Fibroblast of skin of left biceps (primary cell): Measurements from ENCODE around the gene TSC22D3.

ENCODE experiments used
- DNase-seq, 2 experiments: peaks; one replicate each; pipeline ENCODE4 v3.0.0-alpha.2; 2013; ENCODE audit warnings: low read depth in 2 of 2

TSC22D3 gene

DNA sequence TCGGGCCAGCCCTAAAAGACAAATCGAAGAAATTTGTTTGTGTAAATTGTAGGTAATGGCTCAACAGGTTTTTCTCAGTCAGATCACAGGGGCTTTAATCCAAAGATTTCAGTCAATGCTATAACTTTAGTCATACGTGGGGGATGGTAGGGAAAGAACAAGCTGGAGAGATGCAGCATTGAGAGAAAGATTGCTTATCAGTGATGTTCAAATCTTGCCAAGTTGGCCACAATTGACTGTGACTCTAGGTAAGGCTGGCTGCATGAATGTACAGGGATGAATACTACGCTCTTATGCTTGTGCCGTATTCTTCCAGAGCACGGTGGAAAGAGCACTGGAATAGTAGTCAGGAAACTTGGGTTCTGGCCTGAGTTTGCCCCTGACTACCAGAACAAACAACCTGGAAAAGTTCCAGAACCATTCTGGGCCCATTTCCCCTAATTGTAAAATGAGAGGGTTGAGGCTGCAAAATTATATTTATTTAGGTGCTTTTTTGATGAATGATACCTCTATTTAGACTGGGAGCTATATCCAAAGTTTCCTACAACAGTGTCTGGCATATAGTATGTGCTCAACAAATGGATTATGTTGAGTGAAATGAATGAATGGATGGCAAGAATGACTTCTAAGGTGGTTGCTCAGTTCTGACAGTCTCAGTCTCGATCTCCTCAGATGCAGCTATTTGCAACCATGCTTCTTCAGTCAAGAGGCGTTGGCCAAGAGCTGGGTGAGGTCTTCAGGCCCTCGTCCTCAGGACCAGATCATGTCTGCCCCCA, 44.4 kb downstream of the TSC22D3 start:
- no peak for DNase-seq

DNA sequence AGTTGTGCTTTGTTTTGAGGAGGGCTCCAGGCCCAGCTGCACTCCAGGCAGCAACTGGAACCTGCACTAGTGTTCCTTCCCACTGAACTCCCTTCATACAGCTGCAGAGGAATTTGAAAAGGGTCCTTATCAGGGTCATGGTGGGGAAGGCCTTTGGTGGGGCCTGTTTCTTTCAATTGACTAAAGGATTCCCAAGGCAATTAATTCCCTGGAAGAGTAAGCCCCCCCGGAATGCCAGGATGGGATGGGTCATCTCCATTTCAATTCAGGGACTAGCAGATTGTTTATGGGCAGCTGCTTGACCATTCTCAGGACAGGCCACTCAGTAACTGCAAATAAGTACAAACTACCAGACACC, 45.3 kb downstream of the TSC22D3 start:
- no peak for DNase-seq

DNA sequence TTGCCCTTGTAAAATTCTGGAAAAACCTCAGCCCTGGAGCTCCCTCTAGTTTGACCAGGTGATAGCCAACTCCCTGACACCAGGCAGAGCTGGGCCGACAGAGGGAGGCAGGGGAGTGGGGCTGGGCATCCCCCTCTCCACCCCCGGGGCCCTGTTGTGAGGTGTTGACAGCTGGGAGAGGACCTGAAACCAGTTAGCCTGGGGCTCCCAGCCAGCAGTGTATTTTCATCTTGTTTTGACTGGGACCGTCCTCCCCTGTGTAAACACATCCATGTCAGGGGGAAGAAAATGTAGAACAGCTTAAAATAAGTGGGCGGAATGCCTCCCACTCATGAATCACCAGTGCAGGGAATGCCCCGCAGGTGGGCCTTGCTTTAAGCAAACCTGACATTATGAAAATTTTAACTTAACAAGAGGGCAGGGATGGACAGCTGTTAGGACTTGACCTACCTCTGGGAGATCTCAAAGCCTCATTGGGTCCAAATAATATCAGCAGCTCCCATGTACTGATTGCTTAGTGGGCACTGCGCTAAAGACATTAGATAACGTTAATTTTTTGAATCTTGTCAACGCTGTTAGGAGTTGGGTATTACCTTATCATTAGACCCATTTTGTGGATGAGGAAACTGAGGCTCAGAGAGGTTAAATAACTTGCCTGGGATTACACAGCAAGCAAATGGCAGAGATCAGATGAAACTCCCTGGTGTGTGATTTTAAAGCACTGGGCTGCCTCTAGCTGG, 45.9 kb downstream of the TSC22D3 start:
- no peak for DNase-seq

DNA sequence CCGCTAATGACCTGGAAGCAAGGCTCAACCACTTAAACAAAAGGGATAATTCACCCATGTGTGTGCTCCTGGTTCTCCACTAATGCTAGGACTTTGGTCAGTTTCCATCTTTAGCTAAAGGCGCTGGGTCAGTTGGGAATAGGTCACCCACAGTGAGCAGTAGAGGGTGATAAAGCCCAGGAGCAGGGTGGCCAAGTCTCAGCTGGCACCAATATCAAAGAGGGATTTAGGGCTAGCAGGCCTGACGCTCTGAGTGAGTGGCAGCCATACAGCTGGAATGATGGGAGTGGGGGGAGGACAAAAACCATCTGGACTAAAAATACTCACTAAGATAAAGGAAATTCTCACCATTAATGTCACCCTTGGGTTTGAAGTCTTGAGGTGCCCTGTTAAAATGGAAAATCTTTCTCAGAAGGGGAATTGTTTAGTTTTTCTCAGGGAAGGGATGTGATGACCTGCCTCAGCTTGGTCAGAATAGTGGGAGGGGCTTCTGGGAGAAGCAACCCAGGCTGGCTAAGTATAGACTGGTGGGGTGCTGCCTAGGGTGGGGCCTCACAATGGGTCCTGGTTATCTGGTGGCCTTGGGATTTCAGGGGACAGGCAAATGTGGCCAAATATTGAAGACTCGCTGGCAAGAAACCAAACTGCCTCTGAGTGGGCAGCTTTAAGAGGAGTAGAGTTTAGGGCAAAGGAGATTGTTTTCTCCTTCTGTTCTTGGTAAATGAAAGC, 47.1 kb downstream of the TSC22D3 start:
- DNase-seq, result no peak

DNA sequence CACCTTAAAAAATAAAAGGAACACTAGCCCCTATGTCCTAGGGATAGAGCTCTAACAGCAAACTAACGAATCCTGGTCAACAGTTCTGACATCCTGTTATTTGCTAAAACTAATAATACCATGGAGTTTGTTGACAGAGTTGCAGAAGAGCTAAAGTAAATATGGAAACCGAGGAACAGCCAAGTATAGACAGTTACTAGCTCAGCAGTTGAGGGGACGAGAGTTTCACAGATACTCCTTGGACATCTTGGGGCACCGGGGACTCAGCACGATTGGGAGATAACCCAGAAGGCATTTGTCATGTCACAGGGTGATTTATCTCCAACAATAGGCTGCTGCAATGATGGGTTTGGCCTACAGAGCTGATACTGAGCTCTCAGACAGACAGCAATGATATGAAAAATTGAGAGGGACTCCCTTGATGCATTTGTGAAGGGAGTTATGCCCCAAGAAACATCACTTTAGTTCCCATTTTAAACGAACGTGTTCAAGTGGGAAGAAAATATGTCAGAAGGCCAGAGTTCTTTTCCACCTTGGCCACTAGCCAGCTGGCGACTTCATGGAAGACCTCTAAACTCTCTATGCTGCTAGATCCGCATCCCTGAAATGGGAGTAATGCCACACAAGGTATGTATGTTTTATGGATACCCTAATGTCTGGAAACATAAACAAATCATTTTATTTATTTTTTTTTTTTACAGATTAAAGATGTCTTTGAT, 48.6 kb downstream of the TSC22D3 start:
- no peak for DNase-seq

DNA sequence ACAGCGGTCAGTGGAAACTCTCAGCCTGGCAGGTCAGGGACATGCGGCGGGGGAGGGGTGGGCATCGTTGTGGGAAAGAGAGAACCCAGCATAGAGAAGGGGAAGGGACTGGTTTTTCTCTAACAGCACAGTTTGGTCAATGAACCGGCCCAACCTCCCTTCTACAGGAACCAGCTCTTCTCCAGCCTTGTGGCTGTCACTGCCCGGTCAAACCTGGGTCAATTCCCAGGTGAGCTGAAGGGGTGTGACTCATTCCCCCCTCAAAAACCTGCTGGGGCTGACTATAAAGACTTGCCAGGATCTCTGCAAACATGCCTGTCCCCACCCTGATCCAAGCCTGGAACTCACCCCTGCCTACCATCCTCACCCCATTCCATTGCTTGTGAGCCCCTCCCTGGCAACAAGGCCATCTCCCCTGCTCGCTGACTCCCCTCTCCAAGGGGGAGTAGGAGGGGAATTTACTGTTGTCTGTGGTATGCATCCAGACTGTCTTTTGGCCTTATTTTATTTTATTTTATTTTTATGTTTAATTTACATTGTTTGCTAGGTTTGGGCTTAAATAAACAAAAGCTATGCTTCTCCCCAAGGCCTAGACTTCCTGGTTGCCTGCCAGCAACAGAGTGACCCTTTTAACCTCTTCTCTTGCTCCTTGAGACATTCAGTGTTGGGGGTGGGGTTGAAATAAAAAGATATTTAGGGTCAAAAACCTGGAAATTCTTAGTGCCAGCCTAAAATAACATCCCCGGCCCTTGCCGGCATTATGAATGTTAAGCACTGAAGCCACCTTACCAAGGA, 49.6 kb downstream of the TSC22D3 start:
- no peak for DNase-seq

DNA sequence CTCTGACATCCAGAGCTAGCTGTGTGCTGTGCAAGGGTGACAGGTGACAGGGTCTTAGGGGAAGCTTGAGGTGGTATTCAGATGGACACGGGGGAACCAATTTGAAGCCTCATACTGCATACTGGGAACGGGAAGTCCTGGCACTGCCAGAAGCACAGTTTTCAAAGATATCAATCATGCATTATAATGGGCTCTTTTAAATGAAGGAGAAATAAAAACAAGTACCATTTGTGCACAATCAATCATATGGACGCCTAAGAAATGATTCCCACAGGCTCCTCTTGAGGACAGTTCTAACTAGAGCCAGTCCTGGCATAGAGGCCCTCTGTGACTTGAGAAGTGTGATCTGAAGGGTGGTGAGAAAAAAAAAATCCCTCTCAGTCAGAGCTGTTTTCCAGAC, 50.9 kb downstream of the TSC22D3 start:
- no peak for DNase-seq

DNA sequence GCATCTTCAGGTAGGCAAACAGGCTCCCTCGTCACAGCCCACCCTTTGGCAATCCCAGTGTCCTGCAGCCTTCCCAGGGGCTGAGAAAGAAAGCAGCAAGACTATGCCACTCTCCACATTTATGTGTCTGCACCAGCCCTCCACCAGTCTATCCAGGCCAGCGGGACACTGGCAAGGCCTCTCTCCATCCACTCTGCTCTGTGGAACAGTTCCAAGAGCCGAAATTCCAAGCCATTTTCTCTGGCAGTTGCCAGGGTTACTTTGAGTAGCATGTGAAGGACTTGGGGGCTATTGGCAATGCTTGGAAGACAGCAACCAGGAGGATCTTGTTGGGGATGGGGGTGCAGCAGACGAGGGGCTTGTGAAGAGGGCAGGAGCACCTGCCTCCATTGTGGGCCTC, 52.1 kb downstream of the TSC22D3 start:
- no peak for DNase-seq

DNA sequence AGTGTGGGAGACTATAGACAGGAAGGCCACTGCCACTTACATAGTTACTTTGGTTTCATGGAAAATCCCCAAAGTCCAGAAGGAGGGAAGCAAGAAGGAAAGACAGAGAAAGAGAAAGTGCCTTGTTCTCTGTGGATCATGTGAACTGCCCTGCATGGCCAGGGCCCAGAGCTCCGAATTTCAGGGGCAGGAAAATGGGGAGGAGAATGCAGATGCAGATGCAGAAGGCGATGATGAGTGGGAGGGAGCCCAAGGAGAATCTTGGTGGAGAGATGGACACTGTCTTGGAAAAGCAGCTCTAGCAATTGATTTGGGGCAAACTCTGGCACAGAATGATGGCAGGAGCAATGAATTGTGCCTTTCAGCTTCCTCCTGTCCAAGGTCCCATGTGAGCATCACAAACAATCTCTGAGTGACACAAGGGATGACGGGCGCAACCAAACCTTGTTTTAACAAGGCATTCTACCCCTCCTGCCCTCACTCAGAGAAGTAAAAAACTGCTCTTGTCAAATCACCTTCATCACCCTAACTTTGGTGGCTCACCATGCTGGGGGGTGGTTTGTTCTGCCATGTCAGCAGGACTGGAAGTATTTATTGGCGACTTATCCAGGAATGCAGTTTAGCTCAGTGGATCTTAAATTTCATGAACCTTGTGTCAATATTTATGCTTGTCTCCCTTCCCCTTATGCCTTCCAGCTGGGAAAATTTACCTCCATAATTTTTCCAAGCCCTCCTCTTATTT, 53.5 kb downstream of the TSC22D3 start:
- no peak for DNase-seq

DNA sequence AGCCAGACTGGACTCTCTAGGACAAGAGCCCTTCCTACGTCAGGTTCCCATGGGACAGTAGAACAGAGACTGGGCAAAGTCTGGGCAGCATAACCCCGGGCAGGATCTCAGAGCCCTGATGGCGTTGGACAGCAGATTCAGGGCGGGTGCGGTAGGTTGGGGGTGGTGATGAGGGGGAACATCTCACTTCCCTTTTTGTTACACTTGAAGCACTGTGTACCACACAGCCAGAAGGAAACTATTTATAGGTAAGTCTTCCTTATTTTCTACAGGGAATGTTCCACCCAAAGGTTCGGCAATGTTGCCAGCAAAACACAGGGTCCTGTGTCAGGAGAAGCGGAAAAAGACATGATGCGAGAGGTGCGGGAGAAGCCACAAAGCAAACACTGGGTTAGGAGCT, 54.3 kb downstream of the TSC22D3 start:
- no peak for DNase-seq

DNA sequence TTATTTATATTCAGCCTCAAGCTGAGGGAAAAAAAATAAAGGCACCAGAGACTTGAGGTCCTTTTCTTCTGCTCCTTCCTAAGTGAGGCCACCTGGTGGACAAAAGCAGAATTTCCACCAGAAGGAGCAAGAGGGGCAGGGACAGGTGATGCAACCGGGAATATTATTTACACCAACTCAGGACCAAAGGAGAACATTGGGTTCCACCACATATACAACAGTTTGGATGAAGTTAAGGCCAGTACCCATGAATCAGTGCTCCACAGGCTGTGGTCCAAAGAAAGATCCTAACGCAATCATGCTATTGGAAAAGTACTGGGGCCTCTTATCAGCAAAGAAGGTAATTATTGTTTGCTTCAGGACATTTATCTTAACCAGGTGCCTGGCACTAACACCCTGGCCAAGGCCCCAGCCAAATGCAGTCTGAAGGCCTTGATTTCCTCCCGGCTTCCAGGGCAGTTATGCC, 57.4 kb downstream of the TSC22D3 start:
- peak; percentile 63 to 67 for DNase-seq

DNA sequence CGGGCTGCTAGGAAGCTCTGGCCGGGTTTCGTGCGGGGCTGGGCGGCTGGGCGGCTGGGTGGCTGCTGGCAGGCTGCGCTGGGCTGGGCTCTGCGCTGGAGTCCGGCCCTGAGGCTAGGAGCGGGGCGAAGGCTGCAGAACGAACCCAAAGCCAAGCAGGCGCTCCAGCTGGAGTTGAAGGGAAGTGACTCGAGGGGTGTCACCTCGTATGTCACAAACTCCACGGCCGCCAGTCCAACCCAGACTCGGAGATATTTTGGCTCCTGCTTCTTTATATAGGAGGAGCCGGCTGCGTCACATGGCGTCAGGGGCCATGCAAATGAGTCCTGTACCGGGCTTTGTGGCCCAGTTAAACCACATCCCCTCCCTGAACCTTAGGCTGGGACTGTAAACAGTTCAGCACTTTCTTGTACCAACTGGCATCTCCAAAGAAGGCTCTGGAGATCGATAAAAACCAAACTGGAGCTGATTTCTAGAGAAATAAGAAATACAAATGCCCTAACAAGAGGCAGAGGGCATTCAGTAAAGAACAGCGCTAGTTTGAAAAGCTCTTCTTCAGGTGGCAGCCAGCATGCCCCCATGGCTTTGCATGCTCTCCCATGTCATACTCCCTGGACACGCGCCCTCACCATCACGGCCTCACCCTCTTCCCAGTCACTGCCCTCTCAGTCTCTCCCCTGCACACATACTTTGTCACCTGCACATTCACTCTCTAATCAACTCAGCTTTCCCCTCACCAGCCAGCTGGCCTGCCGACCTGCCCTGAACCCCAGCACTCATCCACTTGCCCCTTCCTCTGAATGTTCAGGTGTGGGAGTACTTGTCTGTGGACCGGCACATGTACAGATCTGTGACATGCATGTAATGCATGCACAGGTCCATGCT, 58.5 kb downstream of the TSC22D3 start:
- DNase-seq, result peak; percentile 33 to 50

DNA sequence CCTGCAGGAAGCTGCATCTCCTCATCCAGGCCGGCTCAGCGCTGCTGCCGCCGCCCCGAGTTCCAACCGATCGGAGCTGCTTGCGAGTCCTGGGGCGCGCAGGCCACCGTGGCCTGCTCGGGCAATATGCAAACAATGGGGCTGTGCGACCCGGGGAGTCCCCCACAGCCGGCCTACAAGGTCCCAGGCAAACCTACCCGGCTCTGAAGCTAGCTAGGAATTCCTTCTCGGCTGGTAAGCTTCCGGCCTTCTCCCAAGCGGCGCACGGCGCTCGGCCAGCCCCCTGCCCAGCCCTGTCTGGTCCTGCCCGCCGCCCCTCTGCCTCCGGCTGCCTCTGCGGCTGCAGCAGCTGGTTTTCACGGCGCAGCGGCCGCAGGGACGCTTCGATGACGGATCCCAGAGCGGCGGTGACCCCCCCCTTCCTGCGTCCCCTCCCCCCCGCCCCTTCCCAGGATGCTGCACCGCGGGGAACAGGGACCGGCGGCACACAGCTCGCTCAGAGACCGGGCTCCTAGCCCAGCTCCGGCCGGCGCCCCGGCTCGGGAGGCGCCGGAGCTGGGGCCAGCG, 59.4 kb downstream of the TSC22D3 start:
- no peak for DNase-seq

DNA sequence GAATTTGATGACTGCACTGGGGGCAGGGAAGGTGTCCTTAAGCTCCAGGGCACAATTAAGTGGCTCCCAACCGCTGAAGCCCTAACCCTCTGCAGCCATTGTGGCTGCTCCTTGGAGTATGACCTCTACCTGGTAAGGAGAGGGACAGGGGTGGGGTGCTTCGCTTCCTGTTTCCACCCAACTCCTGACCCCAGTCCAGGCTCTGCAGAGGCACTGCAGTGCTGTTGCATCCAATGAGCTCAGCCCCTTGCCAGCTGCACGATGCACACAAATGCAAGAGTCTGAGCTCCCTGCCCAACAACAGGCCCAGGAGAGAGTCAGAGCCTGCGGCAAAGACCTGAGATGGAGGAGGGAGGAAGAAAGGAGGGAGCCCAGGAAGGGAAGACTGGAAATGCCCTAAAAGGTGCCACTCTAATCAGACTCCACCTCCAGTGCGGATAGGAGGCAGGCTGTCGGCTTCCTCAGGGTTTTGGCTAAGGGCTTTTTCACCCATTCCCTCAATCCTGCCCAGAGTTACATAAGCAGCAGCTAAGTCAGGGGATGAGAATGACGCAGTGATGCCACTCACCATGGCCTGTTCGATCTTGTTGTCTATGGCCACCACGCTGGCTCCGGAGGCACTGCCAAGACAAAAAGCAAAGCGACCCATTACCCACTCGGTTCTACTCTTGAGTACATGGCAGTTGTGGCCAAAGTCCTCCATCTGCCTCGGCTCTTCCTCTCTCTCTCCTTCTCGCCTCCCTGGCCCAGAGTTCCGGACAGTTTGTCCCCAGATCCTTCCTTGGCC, 60.1 kb downstream of the TSC22D3 start:
- no peak for DNase-seq

DNA sequence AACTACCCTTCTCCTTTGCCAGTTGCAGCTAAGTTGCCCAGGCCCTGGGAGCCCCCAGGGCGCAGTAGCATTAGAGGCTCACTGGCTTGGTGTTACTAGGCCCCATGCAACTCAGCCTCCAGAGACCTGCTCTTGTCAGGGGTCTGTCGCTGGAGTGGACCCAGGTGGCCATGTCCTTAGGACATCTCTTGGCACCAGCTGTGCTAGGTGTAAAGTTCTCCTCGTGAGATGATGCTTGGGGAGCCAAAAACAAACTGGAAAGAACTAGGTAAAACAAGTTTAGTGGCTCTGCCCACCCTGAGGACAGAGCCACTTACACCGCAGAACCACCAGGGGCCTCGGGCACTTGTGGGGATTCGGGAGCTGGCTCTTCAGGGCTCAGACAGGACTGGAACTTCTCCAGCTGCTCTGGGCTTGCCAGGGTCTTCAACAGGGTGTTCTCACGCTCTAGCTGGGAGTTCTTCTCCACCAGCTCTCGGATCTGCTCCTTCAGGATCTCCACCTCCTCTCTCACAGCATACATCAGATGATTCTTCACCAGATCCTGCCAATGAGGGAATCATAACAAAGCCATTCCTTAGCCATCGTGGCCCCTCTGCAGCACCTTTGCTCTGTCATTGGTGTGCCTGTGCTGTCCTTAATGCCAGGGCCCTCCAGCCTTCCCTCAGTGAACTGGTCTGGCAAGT, 61.2 kb downstream of the TSC22D3 start:
- DNase-seq, result no peak

DNA sequence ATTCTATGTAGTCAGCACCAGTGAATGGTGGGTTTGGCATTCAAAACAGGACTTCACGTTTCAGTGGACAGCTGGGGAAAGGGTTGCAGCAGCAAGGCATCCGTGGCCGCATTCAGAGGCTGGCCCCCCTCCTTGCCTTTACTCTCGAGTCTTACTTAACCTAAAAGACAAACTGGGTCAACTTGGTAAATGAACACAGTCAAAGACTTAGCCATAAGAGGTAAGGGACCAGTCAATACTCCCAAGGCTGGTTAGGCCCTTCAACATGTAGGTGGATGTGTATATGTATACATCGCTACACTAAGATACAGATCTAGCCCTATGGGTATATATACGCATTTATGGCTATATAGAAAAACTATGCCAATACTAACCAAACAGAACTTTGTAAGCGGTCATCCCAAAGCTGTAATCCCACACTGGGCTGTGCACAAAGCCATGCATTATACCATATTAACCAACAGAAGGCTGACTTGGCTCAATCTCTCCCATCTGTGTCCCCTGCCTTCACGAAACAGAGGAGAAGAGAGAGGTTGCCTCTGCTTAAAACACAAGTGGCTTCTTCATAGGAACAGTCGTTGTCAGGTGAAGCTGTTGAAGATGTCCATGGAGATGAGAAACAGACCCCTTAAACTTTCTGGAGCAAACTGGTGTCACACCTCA, 61.9 kb downstream of the TSC22D3 start:
- no peak for DNase-seq

DNA sequence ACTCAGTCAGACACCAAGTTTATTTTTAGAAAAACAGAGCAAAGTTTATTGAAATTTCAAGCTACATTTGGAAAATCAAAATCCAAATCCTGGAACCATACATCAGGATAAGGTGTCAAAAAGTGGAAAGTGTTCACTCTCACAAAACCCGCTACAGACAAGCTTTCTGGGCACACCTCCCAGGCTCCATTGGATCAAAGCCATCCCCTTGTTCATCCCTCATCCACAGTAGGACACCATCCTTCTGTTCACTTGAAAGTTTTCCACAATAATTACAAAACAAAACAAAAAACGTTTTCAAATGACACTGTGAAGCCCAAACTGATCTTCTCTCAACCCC, 62.4 kb downstream of the TSC22D3 start:
- DNase-seq, result no peak
